AG09309 (cell line): ENCODE results near the gene KCNIP1.

Experiments
- DNase-seq: peaks from one replicate; pipeline ENCODE4 v3.0.0-alpha.2; 2010; ENCODE audit warnings: low read depth
- H3K4me3 ChIP-seq: 2 replicates; pipeline ENCODE4 v1.5.1; 2011; ENCODE audit warnings: mild to moderate bottlenecking, low read depth, low read length, moderate library complexity; ENCODE audit not compliant: control insufficient read depth
- TF ChIP-seq, protein P1 (sequence below): IDR thresholded peaks from 2 replicates; pipeline ENCODE4 v1.5.1; 2011; ENCODE audit warnings: mild to moderate bottlenecking, low read depth, low read length, inconsistent platforms; ENCODE audit not compliant: insufficient read depth, control insufficient read depth; ENCODE audit errors: missing control alignments

Gene KCNIP1

GRCh38 chr5:170488570-170488969 is 15.2 kb upstream of the KCNIP1 start:
- TF ChIP-seq, protein P1, sequence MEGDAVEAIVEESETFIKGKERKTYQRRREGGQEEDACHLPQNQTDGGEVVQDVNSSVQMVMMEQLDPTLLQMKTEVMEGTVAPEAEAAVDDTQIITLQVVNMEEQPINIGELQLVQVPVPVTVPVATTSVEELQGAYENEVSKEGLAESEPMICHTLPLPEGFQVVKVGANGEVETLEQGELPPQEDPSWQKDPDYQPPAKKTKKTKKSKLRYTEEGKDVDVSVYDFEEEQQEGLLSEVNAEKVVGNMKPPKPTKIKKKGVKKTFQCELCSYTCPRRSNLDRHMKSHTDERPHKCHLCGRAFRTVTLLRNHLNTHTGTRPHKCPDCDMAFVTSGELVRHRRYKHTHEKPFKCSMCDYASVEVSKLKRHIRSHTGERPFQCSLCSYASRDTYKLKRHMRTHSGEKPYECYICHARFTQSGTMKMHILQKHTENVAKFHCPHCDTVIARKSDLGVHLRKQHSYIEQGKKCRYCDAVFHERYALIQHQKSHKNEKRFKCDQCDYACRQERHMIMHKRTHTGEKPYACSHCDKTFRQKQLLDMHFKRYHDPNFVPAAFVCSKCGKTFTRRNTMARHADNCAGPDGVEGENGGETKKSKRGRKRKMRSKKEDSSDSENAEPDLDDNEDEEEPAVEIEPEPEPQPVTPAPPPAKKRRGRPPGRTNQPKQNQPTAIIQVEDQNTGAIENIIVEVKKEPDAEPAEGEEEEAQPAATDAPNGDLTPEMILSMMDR, result no peak
- DNase-seq, result no peak
- no peak overlapping the region for H3K4me3 ChIP-seq

- H3K4me3 ChIP-seq, result no peak overlapping the region
- DNase-seq, result no peak
- TF ChIP-seq, protein P1, result no peak
These were observed 14.6 kb upstream of the KCNIP1 start for GRCh38 chr5:170489199-170489598.

DNA sequence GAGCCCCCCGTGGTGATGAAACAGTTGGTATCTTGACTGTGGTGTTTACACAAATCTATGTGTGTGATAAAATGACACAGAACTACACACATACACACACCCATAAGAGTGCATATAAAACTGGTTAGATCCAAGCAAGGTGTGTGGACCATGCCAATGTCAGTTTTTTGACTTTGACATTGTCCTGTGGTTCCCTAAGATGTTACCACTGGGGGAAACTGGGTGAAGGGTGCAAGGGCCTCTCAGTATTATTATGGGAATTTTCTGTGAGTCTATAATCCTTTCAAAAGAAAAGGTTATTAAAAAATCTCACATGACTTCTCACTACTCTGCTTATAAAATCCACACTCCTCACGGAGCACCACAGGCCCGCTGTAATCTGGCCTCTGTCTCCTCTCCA is 13.4 kb upstream of the KCNIP1 start:
- H3K4me3 ChIP-seq, result no peak overlapping the region
- no peak for DNase-seq
- TF ChIP-seq, protein P1, result no peak

- TF ChIP-seq, protein P1, result no peak
These were observed 12.3 kb upstream of the KCNIP1 start for GRCh38 chr5:170491479-170491878.

DNA sequence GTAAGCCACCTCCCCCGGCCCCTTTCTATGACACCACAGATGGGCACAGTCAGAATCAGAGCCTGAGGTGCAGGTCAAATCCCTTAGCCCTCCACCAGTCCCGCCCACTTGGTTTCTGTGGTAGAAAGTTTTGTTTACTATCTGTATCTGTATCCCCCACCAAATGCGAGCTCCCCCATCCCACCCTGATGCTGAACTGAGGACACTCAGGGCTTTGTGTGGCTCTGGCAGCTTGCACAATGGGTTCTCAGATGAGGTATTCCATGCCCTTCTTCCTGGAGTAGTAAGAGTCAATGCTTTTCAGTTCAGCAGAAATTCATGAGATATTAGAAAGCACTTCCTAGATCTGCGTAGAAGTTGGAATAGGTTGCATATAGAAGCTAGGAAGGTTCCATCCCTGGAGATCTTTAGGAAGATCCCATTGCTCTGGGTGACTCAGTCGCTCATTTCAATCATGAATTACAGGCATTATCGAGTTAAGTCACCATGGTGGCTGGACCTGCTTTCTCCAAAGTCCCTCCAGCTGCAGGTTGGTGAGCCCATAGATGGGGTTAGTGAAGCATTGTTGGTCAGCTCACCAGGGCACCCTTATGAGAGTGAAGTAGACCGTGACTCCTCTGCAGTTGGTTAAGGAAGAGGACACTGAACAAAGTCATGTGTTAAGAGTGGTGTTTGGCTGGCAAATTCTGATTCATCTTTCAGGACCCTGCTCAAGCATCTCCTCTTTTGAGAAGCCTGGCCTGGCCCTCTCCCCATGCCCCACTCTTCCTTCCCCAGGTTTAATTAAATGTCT is 10.6 kb upstream of the KCNIP1 start:
- TF ChIP-seq, protein P1, result no peak
- no peak overlapping the region for H3K4me3 ChIP-seq
- no peak for DNase-seq

More at GRCh38 chr5:170491479-170491878, 12.3 kb upstream of the KCNIP1 start:
- DNase-seq, result peak; percentile 71
- H3K4me3 ChIP-seq, result no peak overlapping the region

- TF ChIP-seq, protein P1, result no peak
- DNase-seq, result no peak
These were observed 9.8 kb upstream of the KCNIP1 start for GRCh38 chr5:170494041-170494440.

More at GRCh38 chr5:170494041-170494440, 9.8 kb upstream of the KCNIP1 start:
- no peak overlapping the region for H3K4me3 ChIP-seq
